ENCODE data around the gene GOLGA6L26.

DNA sequence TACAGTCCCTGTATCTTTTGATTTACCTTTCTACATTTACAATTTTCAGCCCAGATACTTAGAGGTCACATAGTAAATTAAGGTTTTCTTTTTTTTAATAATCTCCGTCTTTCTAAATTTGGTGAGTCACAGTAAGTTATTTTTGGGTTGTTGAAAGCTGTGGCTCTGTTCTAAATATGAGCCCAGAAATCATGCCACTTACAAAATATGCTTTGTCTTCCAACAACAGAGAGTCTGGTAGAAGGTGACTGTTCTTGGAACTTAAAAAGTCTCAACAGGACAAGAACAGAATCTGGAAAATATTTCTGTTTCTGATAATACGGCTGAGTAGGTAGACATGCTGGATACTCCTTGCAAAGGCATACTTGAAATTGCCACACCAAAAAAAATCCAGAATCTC lies 36.6 kb upstream of the GOLGA6L26 start:
- TF ChIP-seq, protein P1, sequence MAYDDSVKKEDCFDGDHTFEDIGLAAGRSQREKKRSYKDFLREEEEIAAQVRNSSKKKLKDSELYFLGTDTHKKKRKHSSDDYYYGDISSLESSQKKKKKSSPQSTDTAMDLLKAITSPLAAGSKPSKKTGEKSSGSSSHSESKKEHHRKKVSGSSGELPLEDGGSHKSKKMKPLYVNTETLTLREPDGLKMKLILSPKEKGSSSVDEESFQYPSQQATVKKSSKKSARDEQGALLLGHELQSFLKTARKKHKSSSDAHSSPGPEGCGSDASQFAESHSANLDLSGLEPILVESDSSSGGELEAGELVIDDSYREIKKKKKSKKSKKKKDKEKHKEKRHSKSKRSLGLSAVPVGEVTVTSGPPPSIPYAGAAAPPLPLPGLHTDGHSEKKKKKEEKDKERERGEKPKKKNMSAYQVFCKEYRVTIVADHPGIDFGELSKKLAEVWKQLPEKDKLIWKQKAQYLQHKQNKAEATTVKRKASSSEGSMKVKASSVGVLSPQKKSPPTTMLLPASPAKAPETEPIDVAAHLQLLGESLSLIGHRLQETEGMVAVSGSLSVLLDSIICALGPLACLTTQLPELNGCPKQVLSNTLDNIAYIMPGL (CRISPR knock-in tag; IDR thresholded peaks at IDR 0.05; ENCODE audit: borderline replicate concordance) = no peak
- TF ChIP-seq, protein P2, sequence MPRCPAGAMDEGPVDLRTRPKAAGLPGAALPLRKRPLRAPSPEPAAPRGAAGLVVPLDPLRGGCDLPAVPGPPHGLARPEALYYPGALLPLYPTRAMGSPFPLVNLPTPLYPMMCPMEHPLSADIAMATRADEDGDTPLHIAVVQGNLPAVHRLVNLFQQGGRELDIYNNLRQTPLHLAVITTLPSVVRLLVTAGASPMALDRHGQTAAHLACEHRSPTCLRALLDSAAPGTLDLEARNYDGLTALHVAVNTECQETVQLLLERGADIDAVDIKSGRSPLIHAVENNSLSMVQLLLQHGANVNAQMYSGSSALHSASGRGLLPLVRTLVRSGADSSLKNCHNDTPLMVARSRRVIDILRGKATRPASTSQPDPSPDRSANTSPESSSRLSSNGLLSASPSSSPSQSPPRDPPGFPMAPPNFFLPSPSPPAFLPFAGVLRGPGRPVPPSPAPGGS (IDR thresholded peaks at IDR 0.05) = no peak
- TF ChIP-seq, protein P3, sequence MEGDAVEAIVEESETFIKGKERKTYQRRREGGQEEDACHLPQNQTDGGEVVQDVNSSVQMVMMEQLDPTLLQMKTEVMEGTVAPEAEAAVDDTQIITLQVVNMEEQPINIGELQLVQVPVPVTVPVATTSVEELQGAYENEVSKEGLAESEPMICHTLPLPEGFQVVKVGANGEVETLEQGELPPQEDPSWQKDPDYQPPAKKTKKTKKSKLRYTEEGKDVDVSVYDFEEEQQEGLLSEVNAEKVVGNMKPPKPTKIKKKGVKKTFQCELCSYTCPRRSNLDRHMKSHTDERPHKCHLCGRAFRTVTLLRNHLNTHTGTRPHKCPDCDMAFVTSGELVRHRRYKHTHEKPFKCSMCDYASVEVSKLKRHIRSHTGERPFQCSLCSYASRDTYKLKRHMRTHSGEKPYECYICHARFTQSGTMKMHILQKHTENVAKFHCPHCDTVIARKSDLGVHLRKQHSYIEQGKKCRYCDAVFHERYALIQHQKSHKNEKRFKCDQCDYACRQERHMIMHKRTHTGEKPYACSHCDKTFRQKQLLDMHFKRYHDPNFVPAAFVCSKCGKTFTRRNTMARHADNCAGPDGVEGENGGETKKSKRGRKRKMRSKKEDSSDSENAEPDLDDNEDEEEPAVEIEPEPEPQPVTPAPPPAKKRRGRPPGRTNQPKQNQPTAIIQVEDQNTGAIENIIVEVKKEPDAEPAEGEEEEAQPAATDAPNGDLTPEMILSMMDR (IDR thresholded peaks at IDR 0.05) = no peak
- TF ChIP-seq POLR2A (IDR thresholded peaks at IDR 0.05; ENCODE audit: low read length) = no peak
- no peak for TF ChIP-seq MAFK (IDR thresholded peaks at IDR 0.05; ENCODE audit: partially characterized antibody)
- no peak for TF ChIP-seq CEBPB (IDR thresholded peaks at IDR 0.05)
- TF ChIP-seq EP300 (IDR thresholded peaks at IDR 0.05) = no peak
- TF ChIP-seq, protein P4, sequence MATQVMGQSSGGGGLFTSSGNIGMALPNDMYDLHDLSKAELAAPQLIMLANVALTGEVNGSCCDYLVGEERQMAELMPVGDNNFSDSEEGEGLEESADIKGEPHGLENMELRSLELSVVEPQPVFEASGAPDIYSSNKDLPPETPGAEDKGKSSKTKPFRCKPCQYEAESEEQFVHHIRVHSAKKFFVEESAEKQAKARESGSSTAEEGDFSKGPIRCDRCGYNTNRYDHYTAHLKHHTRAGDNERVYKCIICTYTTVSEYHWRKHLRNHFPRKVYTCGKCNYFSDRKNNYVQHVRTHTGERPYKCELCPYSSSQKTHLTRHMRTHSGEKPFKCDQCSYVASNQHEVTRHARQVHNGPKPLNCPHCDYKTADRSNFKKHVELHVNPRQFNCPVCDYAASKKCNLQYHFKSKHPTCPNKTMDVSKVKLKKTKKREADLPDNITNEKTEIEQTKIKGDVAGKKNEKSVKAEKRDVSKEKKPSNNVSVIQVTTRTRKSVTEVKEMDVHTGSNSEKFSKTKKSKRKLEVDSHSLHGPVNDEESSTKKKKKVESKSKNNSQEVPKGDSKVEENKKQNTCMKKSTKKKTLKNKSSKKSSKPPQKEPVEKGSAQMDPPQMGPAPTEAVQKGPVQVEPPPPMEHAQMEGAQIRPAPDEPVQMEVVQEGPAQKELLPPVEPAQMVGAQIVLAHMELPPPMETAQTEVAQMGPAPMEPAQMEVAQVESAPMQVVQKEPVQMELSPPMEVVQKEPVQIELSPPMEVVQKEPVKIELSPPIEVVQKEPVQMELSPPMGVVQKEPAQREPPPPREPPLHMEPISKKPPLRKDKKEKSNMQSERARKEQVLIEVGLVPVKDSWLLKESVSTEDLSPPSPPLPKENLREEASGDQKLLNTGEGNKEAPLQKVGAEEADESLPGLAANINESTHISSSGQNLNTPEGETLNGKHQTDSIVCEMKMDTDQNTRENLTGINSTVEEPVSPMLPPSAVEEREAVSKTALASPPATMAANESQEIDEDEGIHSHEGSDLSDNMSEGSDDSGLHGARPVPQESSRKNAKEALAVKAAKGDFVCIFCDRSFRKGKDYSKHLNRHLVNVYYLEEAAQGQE (IDR thresholded peaks at IDR 0.05) = no peak
- TF ChIP-seq TFCP2L1 (CRISPR knock-in tag; IDR thresholded peaks at IDR 0.05) = no peak
- no peak for TF ChIP-seq BHLHE40 (IDR thresholded peaks at IDR 0.05; ENCODE audit: low read depth, low read length)
- TF ChIP-seq, protein P5, sequence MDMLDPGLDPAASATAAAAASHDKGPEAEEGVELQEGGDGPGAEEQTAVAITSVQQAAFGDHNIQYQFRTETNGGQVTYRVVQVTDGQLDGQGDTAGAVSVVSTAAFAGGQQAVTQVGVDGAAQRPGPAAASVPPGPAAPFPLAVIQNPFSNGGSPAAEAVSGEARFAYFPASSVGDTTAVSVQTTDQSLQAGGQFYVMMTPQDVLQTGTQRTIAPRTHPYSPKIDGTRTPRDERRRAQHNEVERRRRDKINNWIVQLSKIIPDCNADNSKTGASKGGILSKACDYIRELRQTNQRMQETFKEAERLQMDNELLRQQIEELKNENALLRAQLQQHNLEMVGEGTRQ (IDR thresholded peaks at IDR 0.05) = no peak
- no peak for TF ChIP-seq HOXB13 (CRISPR knock-in tag; IDR thresholded peaks at IDR 0.05; ENCODE audit: low read depth)
- no peak for TF ChIP-seq RNF2 (IDR thresholded peaks at IDR 0.05; ENCODE audit: borderline replicate concordance, low read depth)
- no peak for TF ChIP-seq MYC (IDR thresholded peaks at IDR 0.05; ENCODE audit: borderline replicate concordance, low read length)

Data from A549 (cell line).